A549 (cell line): ENCODE data around the gene SLC9A4. TPM values are rescaled to one million over a fixed set of nuclear protein-coding genes. Genes with fewer than 3 reads are reported as not detected.

Experiments
- ATAC-seq, 2 experiments: fragments of 200-7000 bp in 1 of 2; fragments of >200 bp in 1 of 2; cut with Nextera tagmentation in 1 of 2; cut with Tn5 transposase in 1 of 2; 3 replicates each; pipeline versions ENCODE4 v1.8.0 to v1.9.1; 2018 to 2020; ENCODE audit warnings: mild to moderate bottlenecking in 1 of 2, moderate library complexity in 1 of 2
- CTCF ChIA-PET: fragments of 300-600 bp; sonication (Branson Sonifier 250); formaldehyde crosslinking; extraction: SDS; loops from one replicate; lab custom pipeline; 2021; ENCODE audit warnings: antibody characterized with exemption, inconsistent platforms; lab: Yijun Ruan, JAX
- POLR2A ChIA-PET: fragments of 350-600 bp; formaldehyde crosslinking; extraction: SDS; loops from one replicate; lab custom pipeline; 2021; ENCODE audit warnings: antibody characterized with exemption, inconsistent platforms; lab: Yijun Ruan, JAX
- DNase-seq, 2 experiments: peaks; one replicate each; pipeline versions ENCODE4 v3.0.0 to v3.0.0-alpha.2; 2011 to 2016; ENCODE audit warnings: low read depth in 1 of 2, low spot score in 1 of 2
- FAIRE-seq: peaks from 2 replicates; lab custom pipeline; 2011; peaks lifted over from hg19 to GRCh38; lab: Jason Lieb, UNC
- H3K27ac ChIP-seq, 2 experiments: fragments of >200 bp; sonication (Bioruptor Twin); formaldehyde crosslinking; 3 replicates each; pipeline ENCODE4 v1.5.1; 2016 to 2017
- H3K4me1 ChIP-seq: fragments of >200 bp; sonication (Bioruptor Twin); formaldehyde crosslinking; 3 replicates; pipeline ENCODE4 v1.6.1; 2016
- H3K4me2 ChIP-seq: fragments of >200 bp; sonication (Bioruptor Twin); formaldehyde crosslinking; 3 replicates; pipeline ENCODE4 v1.6.1; 2016
- H3K4me3 ChIP-seq: fragments of >200 bp; sonication (Bioruptor Twin); formaldehyde crosslinking; 3 replicates; pipeline ENCODE4 v1.5.1; 2016
- H3K9me3 ChIP-seq: fragments of >200 bp; sonication (Bioruptor Twin); formaldehyde crosslinking; 3 replicates; pipeline ENCODE4 v1.6.1; 2016
- BHLHE40 ChIP-seq: IDR thresholded peaks from 2 replicates; pipeline ENCODE4 v1.6.1; 2012; ENCODE audit warnings: low read depth, low read length, inconsistent platforms
- CBX2 ChIP-seq: fragments of 200-600 bp; sonication (generic); IDR thresholded peaks from 2 replicates; pipeline ENCODE4 v1.6.1; 2016; ENCODE audit warnings: low read depth, mild to moderate bottlenecking, borderline replicate concordance
- CBX8 ChIP-seq: fragments of 200-600 bp; sonication (generic); IDR thresholded peaks from 2 replicates; pipeline ENCODE4 v1.6.1; 2016
- CHD4 ChIP-seq: fragments of 200-600 bp; sonication (generic); IDR thresholded peaks from 2 replicates; pipeline ENCODE4 v1.6.1; 2016; ENCODE audit warnings: antibody characterized with exemption, mild to moderate bottlenecking, borderline replicate concordance
- EHF ChIP-seq: fragments of 250-450 bp; sonication (Bioruptor Pico); IDR thresholded peaks from 2 replicates; pipeline ENCODE4 v1.5.0; 2020; ENCODE audit warnings: mild to moderate bottlenecking
- EP300 ChIP-seq, 2 experiments: fragments of >200 bp; sonication (Bioruptor Twin); formaldehyde crosslinking; IDR thresholded peaks; 2 replicates in 1 of 2; 3 replicates in 1 of 2; pipeline ENCODE4 v1.6.1; 2016 to 2017
- ESRRA ChIP-seq: fragments of 150-350 bp; IDR thresholded peaks from 2 replicates; pipeline ENCODE4 v1.6.1; 2014; ENCODE audit warnings: mild to moderate bottlenecking, low read length, borderline replicate concordance
- FOSB ChIP-seq: fragments of 250-450 bp; sonication (Bioruptor Pico); IDR thresholded peaks from 2 replicates; pipeline ENCODE4 v1.5.0; 2020; ENCODE audit warnings: mild to moderate bottlenecking, moderate library complexity
- FOXS1 ChIP-seq: fragments of 250-450 bp; sonication (Bioruptor Pico); IDR thresholded peaks from 2 replicates; pipeline ENCODE4 v1.5.0; 2020; ENCODE audit warnings: mild to moderate bottlenecking, moderate library complexity
- GATA3 ChIP-seq: IDR thresholded peaks from 2 replicates; pipeline ENCODE4 v1.6.1; 2012; ENCODE audit warnings: borderline replicate concordance
- HOXA7 ChIP-seq: fragments of 250-450 bp; sonication (Bioruptor Pico); IDR thresholded peaks from 2 replicates; pipeline ENCODE4 v1.5.0; 2020; ENCODE audit warnings: mild to moderate bottlenecking, moderate library complexity
- HOXB5 ChIP-seq: fragments of 250-450 bp; sonication (Bioruptor Pico); IDR thresholded peaks from 2 replicates; pipeline ENCODE4 v1.5.0; 2020; ENCODE audit warnings: mild to moderate bottlenecking, moderate library complexity
- MYC ChIP-seq: IDR thresholded peaks from 2 replicates; pipeline ENCODE4 v1.6.1; 2012; ENCODE audit warnings: mild to moderate bottlenecking, inconsistent platforms, low read length, improper control_type of control experiment, borderline replicate concordance
- NPAS2 ChIP-seq: fragments of 250-450 bp; sonication (Bioruptor Pico); IDR thresholded peaks from 2 replicates; pipeline ENCODE4 v1.8.0; 2022; ENCODE audit warnings: mild to moderate bottlenecking, moderate library complexity, borderline replicate concordance
- NR3C1 ChIP-seq: fragments of >200 bp; sonication (Bioruptor Twin); formaldehyde crosslinking; IDR thresholded peaks from 3 replicates; pipeline ENCODE4 v1.6.1; 2017
- PHF8 ChIP-seq: fragments of 200-600 bp; sonication (generic); IDR thresholded peaks from 2 replicates; pipeline ENCODE4 v1.6.1; 2016; ENCODE audit warnings: low read depth, mild to moderate bottlenecking, antibody characterized with exemption, moderate library complexity, borderline replicate concordance
- POLR2AphosphoS2 ChIP-seq: conservative IDR thresholded peaks from 2 replicates; pipeline ENCODE4 v1.6.1; 2012; ENCODE audit warnings: low read length, improper control_type of control experiment, inconsistent platforms
- RARB ChIP-seq: fragments of 250-450 bp; sonication (Bioruptor Pico); IDR thresholded peaks from 2 replicates; pipeline ENCODE4 v1.8.0; 2021; ENCODE audit warnings: mild to moderate bottlenecking, moderate library complexity
- WGBS: methylation state at CpG from one replicate; pipeline ENCODE4 v1.1.6; 2017; ENCODE audit errors: missing lambda C conversion rate; 5-methylcytosine and 5-hydroxymethylcytosine counted together
- polyA plus RNA-seq, 4 experiments: library from polyadenylated mRNA; depleted of rRNA in 3 of 4; stranded (reverse); fragments of >200 nt; fragmentation: RNase III in 1 of 4; extraction: RNeasy Plus Mini Kit Qiagen cat#74134 plus additional on column Dnase treatment in 1 of 4; gene quantifications; 2 replicates in 3 of 4; 3 replicates in 1 of 4; pipeline ENCODE4 v1.2.3, GENCODE V29; 2011 to 2017
- small RNA-seq, 6 experiments: library from RNA; depleted of rRNA; stranded (forward); fragments of <200 nt; gene quantifications; one replicate each; pipeline ENCODE3, GENCODE V24; 2012
- TF ChIP-seq, protein P1 (sequence below): IDR thresholded peaks from 2 replicates; pipeline ENCODE4 v1.6.1; 2012
- TF ChIP-seq, protein P2 (sequence below): fragments of 250-450 bp; sonication (Bioruptor Pico); IDR thresholded peaks from 2 replicates; pipeline ENCODE4 v1.5.0; 2020; ENCODE audit warnings: low read depth, mild to moderate bottlenecking, moderate library complexity
- TF ChIP-seq, protein P3 (sequence below): IDR thresholded peaks from 2 replicates; pipeline ENCODE4 v1.6.1; 2012
- TF ChIP-seq, protein P4 (sequence below): IDR thresholded peaks from 2 replicates; pipeline ENCODE4 v1.6.1; 2012; ENCODE audit warnings: low read depth, borderline replicate concordance

The SLC9A4 gene
- polyA plus RNA-seq, 2 of the 4 experiments (the other 2 are of a cell fraction): not detected

DNA sequence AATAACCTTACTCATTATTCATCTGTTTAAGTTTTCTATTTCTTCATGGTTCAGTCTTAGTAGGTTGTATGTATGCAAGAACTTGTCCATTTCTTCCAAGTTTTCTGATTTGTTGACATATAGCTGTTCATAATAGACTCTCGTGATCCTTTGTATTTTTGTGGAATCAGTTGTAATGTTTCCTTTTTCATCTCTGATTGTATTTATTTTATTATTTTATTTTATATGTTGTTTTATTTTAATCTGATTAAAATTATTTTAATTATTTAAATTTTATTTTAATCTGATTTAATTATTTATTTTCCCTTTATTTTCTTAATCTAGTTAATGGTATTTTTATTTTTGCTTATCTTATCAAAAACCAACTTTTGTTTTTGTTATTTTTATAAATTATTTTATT is 102.9 kb downstream of the SLC9A4 start (continued):
- TF ChIP-seq, protein P1, sequence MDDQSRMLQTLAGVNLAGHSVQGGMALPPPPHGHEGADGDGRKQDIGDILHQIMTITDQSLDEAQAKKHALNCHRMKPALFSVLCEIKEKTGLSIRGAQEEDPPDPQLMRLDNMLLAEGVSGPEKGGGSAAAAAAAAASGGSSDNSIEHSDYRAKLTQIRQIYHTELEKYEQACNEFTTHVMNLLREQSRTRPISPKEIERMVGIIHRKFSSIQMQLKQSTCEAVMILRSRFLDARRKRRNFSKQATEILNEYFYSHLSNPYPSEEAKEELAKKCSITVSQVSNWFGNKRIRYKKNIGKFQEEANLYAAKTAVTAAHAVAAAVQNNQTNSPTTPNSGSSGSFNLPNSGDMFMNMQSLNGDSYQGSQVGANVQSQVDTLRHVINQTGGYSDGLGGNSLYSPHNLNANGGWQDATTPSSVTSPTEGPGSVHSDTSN: no peak
- TF ChIP-seq NR3C1 (no peak), FOXS1 (CRISPR knock-in tag) (no peak), NPAS2 (no peak)

DNA sequence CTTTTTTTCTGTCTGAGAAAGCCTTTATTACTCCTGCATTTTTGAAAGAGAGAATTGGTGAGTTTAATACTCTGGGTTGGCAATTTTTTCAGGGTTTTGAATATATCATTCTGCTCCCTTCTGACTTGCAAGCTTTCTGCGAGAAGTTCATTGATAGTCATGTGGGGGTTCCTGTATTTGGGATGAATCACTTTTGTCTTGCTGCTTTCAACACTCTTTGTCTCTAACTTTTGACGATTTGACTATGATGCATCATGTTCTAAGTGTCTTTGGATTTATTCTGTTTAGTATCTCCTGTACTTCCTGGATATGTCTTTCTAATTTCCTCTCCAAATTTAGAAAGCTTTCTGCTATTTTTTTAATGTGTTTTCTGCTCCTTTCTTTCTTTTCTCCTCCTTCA is 105.3 kb downstream of the SLC9A4 start:
- no peak overlapping the region for H3K27ac ChIP-seq
- WGBS: 21% methylated on average over 2 of the region's 2 CpGs
- no peak overlapping the region for H3K4me2 ChIP-seq
- CTCF ChIA-PET: interaction anchor here (1.2 kb wide), 1 partner anchor 38 kb away, joined by 4 read pairs; no protein-coding TSS in a partner anchor
- H3K4me1 ChIP-seq: no peaks in the 10 kb centered on the region
- no peak for TF ChIP-seq GATA3
- TF ChIP-seq EHF (CRISPR knock-in tag): no peak
- no peak for TF ChIP-seq PHF8
- TF ChIP-seq HOXB5: no peak
- TF ChIP-seq CBX8: no peak
- TF ChIP-seq BHLHE40: no peak
- TF ChIP-seq, protein P2, sequence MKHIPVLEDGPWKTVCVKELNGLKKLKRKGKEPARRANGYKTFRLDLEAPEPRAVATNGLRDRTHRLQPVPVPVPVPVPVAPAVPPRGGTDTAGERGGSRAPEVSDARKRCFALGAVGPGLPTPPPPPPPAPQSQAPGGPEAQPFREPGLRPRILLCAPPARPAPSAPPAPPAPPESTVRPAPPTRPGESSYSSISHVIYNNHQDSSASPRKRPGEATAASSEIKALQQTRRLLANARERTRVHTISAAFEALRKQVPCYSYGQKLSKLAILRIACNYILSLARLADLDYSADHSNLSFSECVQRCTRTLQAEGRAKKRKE (CRISPR knock-in tag): no peak
- no peak for TF ChIP-seq CBX2
- TF ChIP-seq HOXA7 (CRISPR knock-in tag): no peak
- no peak for TF ChIP-seq MYC
- no peak for TF ChIP-seq FOXS1 (CRISPR knock-in tag)
- no peak for TF ChIP-seq ESRRA
- TF ChIP-seq POLR2AphosphoS2: no peak
- TF ChIP-seq RARB: no peak
- TF ChIP-seq, protein P3, sequence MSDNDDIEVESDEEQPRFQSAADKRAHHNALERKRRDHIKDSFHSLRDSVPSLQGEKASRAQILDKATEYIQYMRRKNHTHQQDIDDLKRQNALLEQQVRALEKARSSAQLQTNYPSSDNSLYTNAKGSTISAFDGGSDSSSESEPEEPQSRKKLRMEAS: no peak
- TF ChIP-seq FOSB: no peak
- TF ChIP-seq, all 56 proteins: peak for 0
- FAIRE-seq (no peak), DNase-seq (no peak), ATAC-seq (no peak)
- H3K4me3 ChIP-seq: no peak overlapping the region
- POLR2A ChIA-PET: no interaction called here
- H3K9me3 ChIP-seq: peaks cover 2% of the 10 kb centered on the region; the same call in 1 of the 3 replicates

DNA sequence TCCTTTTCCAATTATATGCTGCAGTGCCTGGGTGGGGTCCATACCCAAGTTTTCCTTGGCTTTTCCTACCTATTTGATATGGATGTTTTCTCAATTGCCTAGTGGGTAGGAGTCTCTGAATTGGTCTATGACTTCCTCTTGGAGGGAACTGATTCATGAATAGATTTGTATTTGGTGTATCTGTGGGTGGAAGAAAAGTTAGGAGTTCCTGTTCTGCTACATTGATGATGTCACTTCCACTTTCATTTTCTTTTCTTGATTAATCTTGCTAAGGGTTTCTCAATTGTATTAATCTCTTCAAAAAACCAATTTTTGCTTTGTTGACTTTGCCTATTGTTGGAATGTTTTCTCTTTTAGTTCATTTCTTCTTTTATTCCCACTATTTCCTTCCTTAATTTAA is 108.9 kb downstream of the SLC9A4 start:
- no peak for ATAC-seq
- FAIRE-seq: no peak
- Histone ChIP-seq H3K4me1 (no peaks in the 10 kb centered on the region), H3K4me3 (no peak overlapping the region), H3K27ac (no peak overlapping the region), H3K9me3 (no peaks in the 10 kb centered on the region), H3K4me2 (no peak overlapping the region)
- ChIA-PET POLR2A (no interaction called here), CTCF (no interaction called here)
- TF ChIP-seq RARB: no peak
- TF ChIP-seq FOSB: no peak
- TF ChIP-seq, protein P4, sequence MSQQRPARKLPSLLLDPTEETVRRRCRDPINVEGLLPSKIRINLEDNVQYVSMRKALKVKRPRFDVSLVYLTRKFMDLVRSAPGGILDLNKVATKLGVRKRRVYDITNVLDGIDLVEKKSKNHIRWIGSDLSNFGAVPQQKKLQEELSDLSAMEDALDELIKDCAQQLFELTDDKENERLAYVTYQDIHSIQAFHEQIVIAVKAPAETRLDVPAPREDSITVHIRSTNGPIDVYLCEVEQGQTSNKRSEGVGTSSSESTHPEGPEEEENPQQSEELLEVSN: no peak
- no peak for TF ChIP-seq HOXB5
- no peak for TF ChIP-seq CHD4
- no peak for TF ChIP-seq MYC
- DNase-seq: no peak

DNA sequence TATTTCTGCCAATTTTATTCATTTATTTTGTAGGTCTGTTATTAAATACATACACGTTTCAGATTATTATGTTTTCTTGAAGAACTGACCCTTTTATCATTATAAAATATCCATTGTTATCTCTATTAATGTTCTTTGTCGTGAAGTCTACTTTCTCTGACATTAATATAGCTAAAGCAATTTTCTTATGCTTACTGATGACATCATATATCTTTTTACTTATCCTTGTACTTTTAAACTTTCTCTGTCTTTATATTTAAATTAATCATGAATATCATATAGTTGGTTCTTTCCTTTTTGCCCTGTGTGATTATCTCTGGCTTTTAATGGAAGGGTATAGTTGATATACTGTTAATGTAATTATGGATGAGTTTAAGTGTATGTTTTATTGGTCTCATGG is 109.8 kb downstream of the SLC9A4 start:
- ATAC-seq: no peak
- DNase-seq: no peak
- no peak for FAIRE-seq
- CTCF ChIA-PET: no interaction called here
- Histone ChIP-seq H3K9me3 (no peaks in the 10 kb centered on the region), H3K27ac (no peak overlapping the region), H3K4me1 (no peaks in the 10 kb centered on the region), H3K4me3 (no peak overlapping the region), H3K4me2 (no peak overlapping the region)
- POLR2A ChIA-PET: no interaction called here
- WGBS: 13% methylated on average over 2 of the region's 2 CpGs
- no peak for TF ChIP-seq EP300 (IDR thresholded peaks at IDR 0.05)

Small RNAs within 50 kb of the gene (small RNA-seq; reads per million reads assigned to genes)
- gene MIR4772: 0 reads per million in 6 experiments

Other genes with a start within 250 kb of the SLC9A4 start
- gene IL1RL1, start 161.7 kb upstream of the SLC9A4 start, polyA plus RNA-seq (2011; rRNA removed): 0.77 and 0.84 TPM in 2 replicates
- gene IL1RL1, start 161.7 kb upstream of the SLC9A4 start, polyA plus RNA-seq (2017; fragmentation: RNase III; extraction: RNeasy Plus Mini Kit Qiagen cat#74134 plus additional on column Dnase treatment): 0.03 to 0.04 TPM (median 0.03 TPM) in 3 replicates
- 2.6 and 3.5 TPM in 2 replicates for gene IL18R1, start 117.4 kb upstream of the SLC9A4 start, polyA plus RNA-seq (2011; rRNA removed)
- gene IL18R1, start 117.4 kb upstream of the SLC9A4 start, polyA plus RNA-seq (2017; fragmentation: RNase III; extraction: RNeasy Plus Mini Kit Qiagen cat#74134 plus additional on column Dnase treatment): 0.73 to 0.99 TPM (median 0.87 TPM) in 3 replicates
- gene IL18RAP, start 50.1 kb upstream of the SLC9A4 start, polyA plus RNA-seq (2011; rRNA removed): 0.04 and 0.12 TPM in 2 replicates
- gene IL18RAP, start 50.1 kb upstream of the SLC9A4 start, polyA plus RNA-seq (2017; fragmentation: RNase III; extraction: RNeasy Plus Mini Kit Qiagen cat#74134 plus additional on column Dnase treatment): not detected in 3 replicates
- gene SLC9A2, start 146.3 kb downstream of the SLC9A4 start, polyA plus RNA-seq (2011; rRNA removed): 4.1 and 4.3 TPM in 2 replicates
- gene SLC9A2, start 146.3 kb downstream of the SLC9A4 start, polyA plus RNA-seq (2017; fragmentation: RNase III; extraction: RNeasy Plus Mini Kit Qiagen cat#74134 plus additional on column Dnase treatment): 2.5 to 3.0 TPM (median 3.0 TPM) in 3 replicates